CD14-positive monocyte (primary cell): ENCODE data around the gene CREB1. TPM values are rescaled to one million over a fixed set of nuclear protein-coding genes. Genes with fewer than 3 reads are reported as not detected.

Experiments
- DNase-seq, 3 donors: peaks; one replicate each; pipeline ENCODE4 v3.0.0-alpha.2; 2011 to 2022
- H2AFZ ChIP-seq: 2 replicates; pipeline ENCODE4 v1.6.0; 2012; ENCODE audit warnings: mild to moderate bottlenecking, low read depth, low read length, inconsistent platforms; ENCODE audit not compliant: insufficient read depth, poor library complexity, severe bottlenecking
- H3K27ac ChIP-seq, 2 donors: 1 replicate in 1 of 2; 2 replicates in 1 of 2; pipeline ENCODE4 v1.5.1; 2012 to 2013; ENCODE audit warnings: low read length in 2 of 2, control low read depth in 1 of 2, inconsistent platforms in 1 of 2, low read depth in 1 of 2, mild to moderate bottlenecking in 1 of 2
- H3K27me3 ChIP-seq, 2 donors: one replicate each; pipeline versions ENCODE4 v1.6.0 to v1.6.1; 2011 to 2013; ENCODE audit warnings: low read length in 2 of 2; ENCODE audit not compliant: control insufficient read depth in 2 of 2, insufficient read depth in 2 of 2
- H3K36me3 ChIP-seq, 2 donors: replicated peaks in 1 of 2; 1 replicate in 1 of 2; 2 replicates in 1 of 2; pipeline versions ENCODE4 v1.5.1 to v1.6.1; 2012 to 2013; ENCODE audit warnings: low read length in 2 of 2, control low read depth in 1 of 2, inconsistent platforms in 1 of 2, mild to moderate bottlenecking in 1 of 2; ENCODE audit not compliant: insufficient read depth in 2 of 2, control insufficient read depth in 1 of 2
- H3K4me1 ChIP-seq, 2 donors: 1 replicate in 1 of 2; 2 replicates in 1 of 2; pipeline versions ENCODE4 v1.5.1 to v1.6.1; 2012 to 2013; ENCODE audit warnings: low read length in 2 of 2, control low read depth in 1 of 2, inconsistent platforms in 1 of 2, mild to moderate bottlenecking in 1 of 2, moderate library complexity in 1 of 2; ENCODE audit not compliant: insufficient read depth in 2 of 2, control insufficient read depth in 1 of 2
- H3K4me2 ChIP-seq: replicated peaks from 2 replicates; pipeline ENCODE3; 2012; ENCODE audit warnings: low read length, moderate library complexity, mild to moderate bottlenecking; ENCODE audit not compliant: poor library complexity, severe bottlenecking; ENCODE audit errors: extremely low read depth
- H3K4me3 ChIP-seq, 3 experiments: fragments of 200-600 bp in 1 of 3; sonication (generic) in 1 of 3; replicated peaks in 1 of 3; 1 replicate in 2 of 3; 2 replicates in 1 of 3; pipeline ENCODE4 v1.5.1; 2011 to 2013; ENCODE audit warnings: low read length in 3 of 3, mild to moderate bottlenecking in 3 of 3, control low read depth in 2 of 3, low read depth in 2 of 3, inconsistent platforms in 1 of 3, moderate library complexity in 1 of 3
- H3K79me2 ChIP-seq: 2 replicates; pipeline ENCODE4 v1.6.0; 2012; ENCODE audit warnings: mild to moderate bottlenecking, control low read depth, inconsistent platforms, low read length, moderate library complexity; ENCODE audit not compliant: insufficient read depth
- H3K9ac ChIP-seq: 2 replicates; pipeline ENCODE4 v1.6.0; 2017; ENCODE audit warnings: low read length, mild to moderate bottlenecking; ENCODE audit not compliant: insufficient read depth, poor library complexity, severe bottlenecking
- H3K9me3 ChIP-seq, 2 donors: replicated peaks in 1 of 2; 1 replicate in 1 of 2; 2 replicates in 1 of 2; pipeline versions ENCODE4 v1.5.1 to v1.6.1; 2012 to 2013; ENCODE audit warnings: low read length in 2 of 2, control low read depth in 1 of 2; ENCODE audit not compliant: control insufficient read depth in 1 of 2, insufficient read depth in 1 of 2
- H4K20me1 ChIP-seq: 2 replicates; pipeline ENCODE4 v1.6.0; 2012; ENCODE audit warnings: mild to moderate bottlenecking, low read length, control low read depth, moderate library complexity; ENCODE audit not compliant: insufficient read depth
- H3K27ac Mint-ChIP-seq, 7 donors: one replicate each; pipeline ENCODE4 v1.8.0; 2020; ENCODE audit warnings: mild to moderate bottlenecking in 7 of 7, mixed read lengths in 7 of 7, moderate library complexity in 6 of 7, inconsistent platforms in 2 of 7
- H3K27me3 Mint-ChIP-seq, 3 donors: one replicate each; pipeline ENCODE4 v1.8.0; 2021 to 2022; ENCODE audit warnings: low read depth in 3 of 3, mild to moderate bottlenecking in 3 of 3, mixed read lengths in 3 of 3, moderate library complexity in 3 of 3, inconsistent platforms in 1 of 3
- H3K36me3 Mint-ChIP-seq, 2 donors: one replicate each; pipeline ENCODE4 v1.8.0; 2020; ENCODE audit warnings: mixed read lengths in 2 of 2, inconsistent platforms in 1 of 2, mild to moderate bottlenecking in 1 of 2
- H3K4me1 Mint-ChIP-seq: one replicate; pipeline ENCODE4 v1.8.0; 2020; ENCODE audit warnings: mild to moderate bottlenecking, mixed read lengths
- H3K4me3 Mint-ChIP-seq, 2 donors: one replicate each; pipeline ENCODE4 v1.8.0; 2020; ENCODE audit warnings: mild to moderate bottlenecking in 2 of 2, mixed read lengths in 2 of 2, moderate library complexity in 1 of 2
- H3K9me3 Mint-ChIP-seq, 7 donors: one replicate each; pipeline ENCODE4 v1.8.0; 2020 to 2022; ENCODE audit warnings: mixed read lengths in 7 of 7, mild to moderate bottlenecking in 6 of 7, moderate library complexity in 6 of 7, inconsistent platforms in 2 of 7
- CTCF ChIP-seq: fragments of 200-600 bp; IDR thresholded peaks from one replicate; pipeline ENCODE4 v1.8.0; 2022; ENCODE audit warnings: antibody characterized with exemption, mild to moderate bottlenecking
- WGBS: methylation state at CpG from one replicate; pipeline ENCODE4 v1.1.5; 2013; ENCODE audit warnings: missing lambda C conversion rate; ENCODE audit not compliant: insufficient coverage; 5-methylcytosine and 5-hydroxymethylcytosine counted together
- intact Hi-C, 2 donors: fragments of 100-400 bp; cut with micrococcal nuclease; formaldehyde crosslinking; loops; one replicate each; pipeline versions ENCODE4 v1.15.0 to v1.15.1; 2023
- polyA plus RNA-seq, 3 donors: library from polyadenylated mRNA; depleted of rRNA in 1 of 3; unstranded in 2 of 3; stranded (reverse) in 1 of 3; fragments of 300-500 nt in 2 of 3; fragments of >200 nt in 1 of 3; fragmentation: Illumina TruSeq in 2 of 3; gene quantifications; 1 replicate in 2 of 3; 2 replicates in 1 of 3; pipeline ENCODE4 v1.2.3, GENCODE V29; 2012 to 2021

The CREB1 gene
- polyA plus RNA-seq, 3 donors: 43.3 to 60.5 (median 55.2) TPM

DNA sequence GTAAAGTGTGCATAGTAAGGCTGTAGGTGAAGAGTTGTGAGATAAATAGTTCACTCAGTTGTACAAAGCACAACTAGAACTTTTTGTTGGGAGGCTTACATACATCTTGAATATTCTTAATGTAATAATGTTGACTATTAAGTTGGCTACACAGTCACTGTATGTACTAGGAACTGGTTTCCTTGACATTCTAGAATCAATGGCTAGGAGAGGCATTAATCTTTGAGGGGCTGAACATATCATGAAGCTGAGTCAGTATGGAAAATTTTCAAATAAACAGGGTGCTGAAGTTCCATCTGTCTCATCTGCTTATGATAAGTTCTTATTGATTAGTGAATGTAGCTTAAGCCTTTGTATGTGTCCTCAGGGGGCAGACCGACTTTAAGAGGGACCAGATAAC, 72.0 kb downstream of the CREB1 start:
- Mint-ChIP-seq H3K4me3 (no peak overlapping the region), H3K4me1 (peaks cover 3% of the 10 kb centered on the region)

DNA sequence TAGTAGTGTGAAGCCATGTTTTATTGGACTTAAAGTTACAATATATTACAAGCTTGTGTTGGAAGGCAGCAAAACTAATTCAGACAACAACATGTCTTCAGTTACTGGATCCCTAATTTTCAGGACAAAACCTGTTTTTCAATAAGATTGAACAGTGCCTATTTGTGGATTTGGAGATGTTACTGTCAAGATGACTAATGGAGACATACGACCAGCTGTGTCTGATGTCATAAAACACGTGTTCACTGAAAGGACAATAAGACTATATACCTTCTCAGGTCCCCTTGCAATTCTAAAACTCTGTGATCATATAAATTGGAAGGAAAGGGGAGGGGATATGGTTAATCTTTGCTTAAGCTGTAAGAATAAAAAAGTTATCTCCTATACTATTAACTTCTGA, 73.7 kb downstream of the CREB1 start:
- Histone ChIP-seq H3K4me3 (no peak overlapping the region), H3K79me2 (no peaks in the 10 kb centered on the region), H2AFZ (no peak overlapping the region), H3K36me3 (peaks cover 5 to 53% of the 10 kb centered on the region in 2 donors), H3K9me3 (no peaks in the 10 kb centered on the region), H4K20me1 (peaks cover 20% of the 10 kb centered on the region), H3K9ac (no peak overlapping the region), H3K27me3 (no peaks in the 10 kb centered on the region), H3K4me1 (no peaks in the 10 kb centered on the region), H3K4me2 (no peak overlapping the region), H3K27ac (peak overlapping the region in 1 of 2 donors; percentile 29)
- Mint-ChIP-seq H3K27me3 (peaks cover 0 to 1% (median 0%) of the 10 kb centered on the region in 3 donors), H3K36me3 (peaks cover 17 to 32% of the 10 kb centered on the region in 2 donors), H3K4me1 (no peaks in the 10 kb centered on the region), H3K27ac (peak overlapping the region in 1 of 7 donors; percentile 48), H3K9me3 (peaks cover 0 to under 1% (median 0%) of the 10 kb centered on the region in 7 donors), H3K4me3 (no peak overlapping the region)
- DNase-seq: no peak
- TF ChIP-seq CTCF: no peak
- no CpG with 5 or more reads among the region's 2 CpGs for WGBS
- intact Hi-C loops: no loop called here

More for the DNA sequence above, 72.0 kb downstream of the CREB1 start:
- no peak overlapping the region for H3K27ac ChIP-seq
- peaks cover 26% of the 10 kb centered on the region for H4K20me1 ChIP-seq
- no peak overlapping the region for H2AFZ ChIP-seq
- DNase-seq: no peak
- no peaks in the 10 kb centered on the region for H3K9me3 ChIP-seq
- no peak overlapping the region for H3K4me3 ChIP-seq
- intact Hi-C loops: no loop called here
- no peaks in the 10 kb centered on the region for H3K79me2 ChIP-seq
- no peak for TF ChIP-seq CTCF
- H3K36me3 ChIP-seq: peaks cover 11 to 62% of the 10 kb centered on the region in 2 donors
- no peak overlapping the region for H3K9ac ChIP-seq
- peaks cover 24 to 36% of the 10 kb centered on the region in 2 donors for H3K36me3 Mint-ChIP-seq
- H3K9me3 Mint-ChIP-seq: no peaks in the 10 kb centered on the region
- H3K27me3 Mint-ChIP-seq: no peaks in the 10 kb centered on the region
- H3K4me2 ChIP-seq: no peak overlapping the region
- H3K4me1 ChIP-seq: no peaks in the 10 kb centered on the region
- no peak overlapping the region for H3K27ac Mint-ChIP-seq
- no peaks in the 10 kb centered on the region for H3K27me3 ChIP-seq
- WGBS: no CpG with 5 or more reads among the region's 1 CpG
